WI38 (cell line): Measurements from ENCODE around the gene IDS.

Experiments used
- H3K4me3 ChIP-seq: 2 replicates; pipeline ENCODE4 v1.5.1; 2011; ENCODE audit warnings: low read depth, mild to moderate bottlenecking, control low read depth, low read length
- TF ChIP-seq, protein P1 (sequence below): IDR thresholded peaks from 2 replicates; pipeline ENCODE4 v1.5.1; 2012; ENCODE audit warnings: low read depth, mild to moderate bottlenecking, control low read depth, low read length

The IDS gene

DNA sequence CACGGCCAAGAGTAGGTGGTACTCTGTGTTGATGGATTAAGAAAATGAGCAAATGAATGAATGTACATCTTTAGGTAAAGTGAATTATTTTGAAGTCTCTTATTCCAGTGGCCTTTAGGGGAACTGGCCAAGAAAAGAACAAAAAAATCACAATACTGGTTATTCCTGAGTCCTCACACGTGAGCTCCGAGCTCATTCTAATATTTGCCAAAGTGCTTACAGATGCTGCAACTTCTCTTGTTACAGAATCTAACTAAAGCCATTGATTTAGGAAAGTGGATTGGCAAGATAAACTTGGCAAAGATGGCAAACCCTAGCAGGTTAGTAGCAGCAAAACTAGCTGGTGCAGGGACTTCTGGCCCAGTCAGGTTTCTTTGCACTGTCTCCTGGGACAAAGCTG is 37.6 kb downstream of the IDS start:
- H3K4me3 ChIP-seq = no peak overlapping the region
- TF ChIP-seq, protein P1, sequence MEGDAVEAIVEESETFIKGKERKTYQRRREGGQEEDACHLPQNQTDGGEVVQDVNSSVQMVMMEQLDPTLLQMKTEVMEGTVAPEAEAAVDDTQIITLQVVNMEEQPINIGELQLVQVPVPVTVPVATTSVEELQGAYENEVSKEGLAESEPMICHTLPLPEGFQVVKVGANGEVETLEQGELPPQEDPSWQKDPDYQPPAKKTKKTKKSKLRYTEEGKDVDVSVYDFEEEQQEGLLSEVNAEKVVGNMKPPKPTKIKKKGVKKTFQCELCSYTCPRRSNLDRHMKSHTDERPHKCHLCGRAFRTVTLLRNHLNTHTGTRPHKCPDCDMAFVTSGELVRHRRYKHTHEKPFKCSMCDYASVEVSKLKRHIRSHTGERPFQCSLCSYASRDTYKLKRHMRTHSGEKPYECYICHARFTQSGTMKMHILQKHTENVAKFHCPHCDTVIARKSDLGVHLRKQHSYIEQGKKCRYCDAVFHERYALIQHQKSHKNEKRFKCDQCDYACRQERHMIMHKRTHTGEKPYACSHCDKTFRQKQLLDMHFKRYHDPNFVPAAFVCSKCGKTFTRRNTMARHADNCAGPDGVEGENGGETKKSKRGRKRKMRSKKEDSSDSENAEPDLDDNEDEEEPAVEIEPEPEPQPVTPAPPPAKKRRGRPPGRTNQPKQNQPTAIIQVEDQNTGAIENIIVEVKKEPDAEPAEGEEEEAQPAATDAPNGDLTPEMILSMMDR = no peak

DNA sequence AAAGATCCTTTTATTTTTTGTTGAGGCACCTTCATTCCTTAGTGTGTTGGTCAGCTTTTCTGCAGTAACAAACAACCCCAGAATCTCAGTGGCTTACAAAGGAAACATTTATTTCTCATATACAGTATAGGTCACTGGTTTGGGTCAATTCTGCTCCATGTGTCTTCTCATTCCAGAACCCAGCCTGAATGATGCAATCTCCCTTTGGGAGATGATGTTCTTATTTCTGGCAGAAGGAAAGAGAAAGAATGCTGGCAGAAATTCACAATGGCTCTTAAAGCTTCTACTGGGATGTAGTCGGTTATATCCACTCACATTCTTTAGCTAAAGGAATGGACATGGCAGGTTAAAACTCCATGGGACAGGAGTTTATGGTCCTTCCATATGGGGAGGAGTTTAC is 42.3 kb downstream of the IDS start:
- TF ChIP-seq, protein P1 = no peak
- no peak overlapping the region for H3K4me3 ChIP-seq

DNA sequence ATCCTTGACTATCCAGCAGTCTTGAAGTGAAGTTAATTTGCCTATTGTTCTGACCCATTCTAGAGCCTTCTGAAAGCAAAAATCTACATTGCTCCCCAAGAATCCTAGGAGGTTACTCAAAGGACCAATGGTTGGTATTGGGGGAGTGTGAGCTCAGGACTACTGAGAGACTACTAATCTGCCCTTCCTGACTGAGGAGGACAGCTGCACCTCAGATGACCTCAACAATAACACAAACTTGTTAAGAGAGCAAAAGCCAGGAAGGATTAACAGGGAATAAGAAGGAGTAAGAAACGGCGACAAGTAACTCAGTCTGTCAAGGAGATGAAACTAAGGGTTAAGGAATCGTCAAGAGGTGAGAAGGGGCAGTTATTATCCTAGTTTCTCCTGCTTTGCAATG is 43.4 kb downstream of the IDS start:
- TF ChIP-seq, protein P1 = no peak
- H3K4me3 ChIP-seq = no peak overlapping the region

DNA sequence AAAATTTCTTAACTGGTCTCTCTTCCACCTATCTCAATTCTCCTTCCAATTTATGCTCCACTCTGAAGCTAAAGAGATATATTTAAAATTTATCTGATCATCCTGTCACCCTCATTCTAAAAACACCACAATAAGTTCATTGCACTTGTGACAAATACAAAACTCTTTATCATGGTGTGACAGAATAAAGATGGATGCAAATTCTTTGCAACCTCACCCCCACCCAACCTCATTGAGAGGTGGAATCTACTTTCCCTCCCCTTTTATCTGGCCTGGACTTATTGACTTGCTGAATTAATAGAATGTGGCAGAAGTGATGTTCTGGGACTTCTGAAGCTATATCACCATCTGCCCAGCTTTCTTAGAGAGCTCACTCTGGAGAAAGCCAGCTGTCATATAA is 46.5 kb downstream of the IDS start:
- H3K4me3 ChIP-seq = no peak overlapping the region
- TF ChIP-seq, protein P1 = no peak

DNA sequence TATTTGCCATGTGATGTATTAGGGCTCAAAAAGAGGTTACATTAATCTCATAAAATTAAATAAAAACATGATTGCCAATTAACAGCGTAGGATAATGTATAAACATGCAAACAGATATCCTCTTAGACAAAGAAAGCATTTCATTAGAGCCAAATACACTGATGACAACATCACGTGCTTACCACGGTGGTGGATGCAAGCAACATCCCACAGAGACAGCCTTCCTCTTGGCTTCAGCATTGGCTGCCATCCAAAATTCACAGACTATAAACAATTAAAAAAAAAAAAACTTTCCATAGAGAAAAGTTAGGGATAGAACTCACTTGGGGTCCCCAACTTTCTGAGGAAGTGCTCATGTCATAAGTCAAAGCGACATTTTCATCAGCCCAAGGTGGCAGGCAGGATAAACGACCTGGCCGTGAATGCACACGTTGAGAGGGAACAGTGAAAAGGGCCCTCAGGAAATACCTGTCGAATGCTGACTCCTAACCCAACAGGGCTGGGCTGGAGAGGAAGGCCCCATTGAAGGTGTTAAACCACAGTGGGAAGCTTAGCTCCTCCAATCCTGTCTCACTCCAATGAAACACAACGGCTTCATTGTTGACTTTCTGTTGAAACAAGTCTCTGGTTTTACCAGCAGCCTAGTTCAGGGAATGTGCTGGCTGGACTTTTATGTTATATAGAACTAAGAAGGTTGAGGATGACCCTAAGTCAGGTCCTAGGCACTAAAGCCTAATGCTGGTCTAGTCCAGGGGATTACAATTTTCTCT is 48.4 kb downstream of the IDS start:
- TF ChIP-seq, protein P1 = no peak
- H3K4me3 ChIP-seq = no peak overlapping the region

DNA sequence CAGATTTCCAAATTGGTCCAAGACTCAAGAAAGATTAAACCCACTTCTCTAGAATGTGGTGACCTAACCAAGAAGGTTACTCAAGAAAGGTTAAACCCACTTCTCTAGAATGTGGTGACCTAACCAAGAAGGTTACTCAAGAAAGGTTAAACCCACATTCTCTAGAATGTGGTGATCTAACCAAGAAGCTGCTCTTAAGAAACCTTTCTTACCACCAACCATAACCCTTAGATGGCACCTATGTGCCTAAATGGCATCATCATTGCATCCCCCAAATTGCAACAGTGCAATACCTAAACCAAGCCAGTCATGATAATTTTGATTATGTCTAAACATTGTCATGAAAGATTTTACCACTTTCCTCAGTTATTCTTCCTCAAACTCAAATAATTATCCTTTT is 49.2 kb downstream of the IDS start:
- no peak overlapping the region for H3K4me3 ChIP-seq
- TF ChIP-seq, protein P1 = no peak

DNA sequence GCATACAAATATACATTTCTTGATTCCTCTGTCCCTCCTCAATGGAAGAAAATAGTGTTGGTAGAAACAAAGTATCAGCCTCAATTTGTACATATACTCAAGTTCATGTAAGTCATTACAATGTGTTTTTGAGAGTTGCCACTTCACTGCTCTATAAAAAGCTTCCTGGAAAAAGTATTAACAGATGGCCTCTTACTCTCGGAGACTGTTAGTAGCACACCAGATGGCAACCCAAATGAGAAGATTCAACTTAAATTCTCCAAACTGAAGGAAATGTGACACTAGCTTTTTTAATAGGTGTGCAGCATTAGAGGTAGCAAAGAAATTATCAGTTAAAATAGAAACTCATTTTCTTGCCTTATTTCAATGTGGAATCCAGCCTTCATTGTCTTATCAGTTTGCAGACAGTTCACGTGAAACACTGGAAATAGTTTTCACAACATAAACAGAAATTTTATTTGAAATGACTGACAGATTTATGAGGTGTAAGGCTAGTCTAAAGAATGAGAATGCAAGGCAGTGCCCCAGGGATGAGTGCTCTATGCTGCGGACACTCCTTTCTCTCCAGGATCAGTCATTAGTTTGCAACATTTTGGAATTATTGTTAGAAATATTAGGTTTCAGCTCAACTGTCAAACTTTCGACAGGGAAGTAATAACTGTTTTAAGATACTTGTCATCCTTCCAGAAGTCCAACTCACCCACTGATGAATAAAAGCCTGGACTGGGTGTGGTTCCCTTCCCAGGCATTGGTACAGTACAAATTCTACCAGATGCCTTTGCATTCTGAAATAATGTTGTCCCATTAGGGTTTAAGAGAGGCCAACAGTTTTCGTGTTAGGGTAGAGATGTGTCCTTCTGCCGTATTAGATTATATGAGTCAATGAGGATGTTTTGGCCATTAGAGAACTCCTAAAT is 50.9 kb downstream of the IDS start:
- H3K4me3 ChIP-seq = no peak overlapping the region
- TF ChIP-seq, protein P1 = no peak
